K562 (cell line): ENCODE data around the gene MTF1. TPM values are rescaled to one million over a fixed set of nuclear protein-coding genes. Genes with fewer than 3 reads are reported as not detected.

ENCODE experiments used
- AFF1 ChIP-seq, 2 experiments: fragments of 450-650 bp; IDR thresholded peaks; 2 replicates each; pipeline ENCODE4 v1.6.1; 2018; ENCODE audit warnings: mild to moderate bottlenecking in 2 of 2, low read depth in 1 of 2; ENCODE audit not compliant: partially characterized antibody in 2 of 2
- BACH1 ChIP-seq: fragments of 200-800 bp; sonication (Bioruptor generic); IDR thresholded peaks from 2 replicates; pipeline ENCODE4 v1.6.1; 2016; ENCODE audit warnings: missing genetic modification characterization, missing compliant biosample characterization
- BRF1 ChIP-seq: IDR thresholded peaks from 3 replicates; pipeline ENCODE4 v1.6.1; 2011; ENCODE audit warnings: borderline replicate concordance, mild to moderate bottlenecking; ENCODE audit not compliant: insufficient read length; ENCODE audit errors: extremely low read depth
- IRF1 ChIP-seq: sonication (generic); formaldehyde crosslinking; IDR thresholded peaks from 2 replicates; pipeline ENCODE4 v1.8.0; 2022; ENCODE audit warnings: missing genetic modification reagents, mild to moderate bottlenecking, borderline replicate concordance
- KAT7 ChIP-seq: sonication (generic); formaldehyde crosslinking; IDR thresholded peaks from 2 replicates; pipeline ENCODE4 v1.8.0; 2022; ENCODE audit warnings: missing genetic modification reagents, mild to moderate bottlenecking, borderline replicate concordance
- LEF1 ChIP-seq: fragments of 450-650 bp; IDR thresholded peaks from 2 replicates; pipeline ENCODE4 v1.6.1; 2016; ENCODE audit warnings: mild to moderate bottlenecking
- MLLT1 ChIP-seq, 2 experiments: fragments of 450-650 bp; IDR thresholded peaks; 2 replicates each; pipeline ENCODE4 v1.6.1; 2016
- MTA1 ChIP-seq: fragments of 450-650 bp; IDR thresholded peaks from 2 replicates; pipeline ENCODE4 v1.6.1; 2017; ENCODE audit warnings: borderline replicate concordance
- NR4A1 ChIP-seq, 2 experiments: fragments of 250-450 bp in 1 of 2; fragments of 450-650 bp in 1 of 2; sonication (Bioruptor Pico) in 1 of 2; IDR thresholded peaks; 2 replicates each; pipeline versions ENCODE4 v1.4.0 to v1.6.1; 2016 to 2020; ENCODE audit warnings: mild to moderate bottlenecking in 2 of 2, missing compliant biosample characterization in 1 of 2, missing genetic modification characterization in 1 of 2, moderate library complexity in 1 of 2
- PRMT5 ChIP-seq: sonication (generic); formaldehyde crosslinking; IDR thresholded peaks from 2 replicates; pipeline ENCODE4 v1.5.0; 2020; ENCODE audit warnings: missing genetic modification reagents
- RAD21 ChIP-seq, 2 experiments: fragments of 250-450 bp in 1 of 2; fragments of 450-650 bp in 1 of 2; sonication (Bioruptor Pico) in 1 of 2; formaldehyde crosslinking in 1 of 2; IDR thresholded peaks in 1 of 2; conservative IDR thresholded peaks in 1 of 2; 2 replicates each; pipeline versions ENCODE4 v1.4.0 to v1.8.0; 2020 to 2022; ENCODE audit warnings: mild to moderate bottlenecking in 2 of 2, moderate library complexity in 1 of 2
- SMARCB1 ChIP-seq: IDR thresholded peaks from 2 replicates; pipeline ENCODE4 v1.6.1; 2011; ENCODE audit warnings: improper control_type of control experiment, low read depth; ENCODE audit not compliant: insufficient read length
- SMC3 ChIP-seq: conservative IDR thresholded peaks from 2 replicates; pipeline ENCODE4 v1.6.1; 2011; ENCODE audit warnings: low read depth, low read length, improper control_type of control experiment; ENCODE audit not compliant: insufficient read depth
- TARDBP ChIP-seq: fragments of 450-650 bp; IDR thresholded peaks from 2 replicates; pipeline ENCODE4 v1.6.1; 2016
- TGIF2 ChIP-seq: sonication (generic); formaldehyde crosslinking; IDR thresholded peaks from 2 replicates; pipeline ENCODE4 v1.8.1; 2022; ENCODE audit warnings: mild to moderate bottlenecking, missing genetic modification reagents, moderate library complexity
- ZNF395 ChIP-seq: fragments of 200-800 bp; sonication (Bioruptor generic); IDR thresholded peaks from 2 replicates; pipeline ENCODE4 v1.6.1; 2017; ENCODE audit warnings: missing genetic modification characterization, missing compliant biosample characterization
- polyA plus RNA-seq, 8 experiments: library from polyadenylated mRNA; depleted of rRNA in 4 of 8; stranded (reverse) in 5 of 8; unstranded in 3 of 8; fragments of >200 nt; fragmentation: Nextera tagmentation in 2 of 8; fragmentation: Illumina TruSeq in 1 of 8; extraction: Ambion mirVana in 2 of 8; extraction: Trizol in 1 of 8; gene quantifications; 2 replicates each; pipeline versions ENCODE4 v1.2.1 to v1.2.3, GENCODE V29; 2011 to 2014; ENCODE audit warnings: inconsistent platforms in 1 of 8, missing spikeins in 1 of 8
- total RNA-seq, 7 experiments: library from RNA; depleted of rRNA in 6 of 7; stranded (reverse); fragments of >200 nt in 6 of 7; fragmentation: Illumina TruSeq in 2 of 7; extraction: Trizol in 2 of 7; gene quantifications; 2 replicates each; pipeline versions ENCODE4 v1.2.1 to v1.2.3, GENCODE V29; 2011 to 2021; ENCODE audit warnings: low replicate concordance in 1 of 7

Gene MTF1
- total and polyA plus RNA-seq, 9 of the 15 experiments (the other 6 are each of a cell fraction or from before 2014, with no cell fraction given), result 1.1 to 12.2 (median 4.3) TPM

GRCh38 chr1:37795340-37796125 is 63.9 kb downstream of the MTF1 start (continued):
- TF ChIP-seq AFF1 (IDR thresholded peaks at IDR 0.05; ENCODE audit: low read depth in 1 of 2, partially characterized antibody in 2 of 2), result peak in 1 of 2 experiments; percentile 95
- TF ChIP-seq IRF1 (CRISPR knock-in tag), result peak; percentile 91; the same call in 1 of the 2 replicates
- TF ChIP-seq BACH1, result no peak
- 0 out of 2 replicates have a peak, but pooled peaks have one; percentile 22 for TF ChIP-seq NR4A1 (CRISPR knock-in tag; IDR thresholded peaks at IDR 0.05)
- TF ChIP-seq NR4A1 (tag; IDR thresholded peaks at IDR 0.05), result no peak
- no peak for TF ChIP-seq LEF1
- no peak for TF ChIP-seq MLLT1 (IDR thresholded peaks at IDR 0.05)
- TF ChIP-seq BRF1, result no peak
- TF ChIP-seq TARDBP, result no peak
- TF ChIP-seq KAT7 (CRISPR knock-in tag), result no peak
- peak; percentile 78; the same call in 1 of the 2 replicates for TF ChIP-seq TGIF2
- TF ChIP-seq PRMT5 (CRISPR knock-in tag), result peak; percentile 98
- no peak for TF ChIP-seq RAD21 (CRISPR knock-in tag; conservative IDR thresholded peaks at IDR 0.05 in 1 of 2, IDR thresholded peaks at IDR 0.05 in 1 of 2)
- no peak for TF ChIP-seq SMARCB1
- TF ChIP-seq MTA1, result no peak
- peak; percentile 83 for TF ChIP-seq ZNF395 (CRISPR knock-in tag)
- TF ChIP-seq SMC3, result no peak
